CD4-positive, alpha-beta memory T cell (primary cell): ENCODE data around the gene NUP160. TPM values are rescaled to one million over a fixed set of nuclear protein-coding genes. Genes with fewer than 3 reads are reported as not detected.
"Not testable (repeated sequence)": the region's sequence is repeated elsewhere in the genome, so short reads cannot be mapped to it uniquely, and the experiment has no call there.

Experiments used
- CTCF ChIA-PET: fragments of 350-600 bp; sonication (Branson Sonifier 250); formaldehyde crosslinking; loops from one replicate; lab custom pipeline; 2021; ENCODE audit warnings: inconsistent platforms; ENCODE audit not compliant: partially characterized antibody; lab: Charles Lee
- POLR2A ChIA-PET: fragments of 350-600 bp; sonication (Branson Sonifier 250); formaldehyde crosslinking; loops from one replicate; lab custom pipeline; 2021; ENCODE audit not compliant: partially characterized antibody; lab: Charles Lee
- DNase-seq, 5 donors: peaks; one replicate each; pipeline versions ENCODE4 v3.0.0 to v3.0.0-alpha.2; 2020 to 2022; ENCODE audit warnings: mixed read lengths in 1 of 5
- H3K27ac ChIP-seq: one replicate; pipeline ENCODE4 v1.7.0; 2013; ENCODE audit warnings: low read depth, low read length
- H3K27me3 ChIP-seq: 2 replicates; pipeline ENCODE4 v1.7.0; 2013; ENCODE audit warnings: mild to moderate bottlenecking, low read length, moderate library complexity; ENCODE audit not compliant: insufficient read depth
- H3K36me3 ChIP-seq: 2 replicates; pipeline ENCODE4 v1.7.0; 2013; ENCODE audit warnings: mild to moderate bottlenecking, low read length, moderate library complexity; ENCODE audit not compliant: insufficient read depth
- H3K4me1 ChIP-seq: 2 replicates; pipeline ENCODE4 v1.7.0; 2013; ENCODE audit warnings: mild to moderate bottlenecking, low read length, moderate library complexity; ENCODE audit not compliant: insufficient read depth
- H3K4me3 ChIP-seq, 2 donors: one replicate each; pipeline ENCODE4 v1.7.0; 2013; ENCODE audit warnings: low read length in 2 of 2, mild to moderate bottlenecking in 1 of 2
- H3K9me3 ChIP-seq, 2 donors: one replicate each; pipeline ENCODE4 v1.7.0; 2013; ENCODE audit warnings: low read length in 2 of 2, control low read depth in 1 of 2; ENCODE audit not compliant: control insufficient read depth in 1 of 2
- H3K27ac Mint-ChIP-seq, 7 donors: one replicate each; pipeline ENCODE4 v1.8.0; 2020 to 2021; ENCODE audit warnings: mixed read lengths in 7 of 7, mild to moderate bottlenecking in 6 of 7, inconsistent platforms in 3 of 7, moderate library complexity in 3 of 7
- H3K27me3 Mint-ChIP-seq, 2 donors: one replicate each; pipeline ENCODE4 v1.8.0; 2020 to 2021; ENCODE audit warnings: mixed read lengths in 2 of 2
- H3K36me3 Mint-ChIP-seq, 2 donors: one replicate each; pipeline ENCODE4 v1.8.0; 2020 to 2021; ENCODE audit warnings: mixed read lengths in 2 of 2, inconsistent platforms in 1 of 2, mild to moderate bottlenecking in 1 of 2
- H3K4me1 Mint-ChIP-seq, 4 donors: one replicate each; pipeline ENCODE4 v1.8.0; 2020 to 2021; ENCODE audit warnings: mixed read lengths in 4 of 4, mild to moderate bottlenecking in 1 of 4
- H3K4me3 Mint-ChIP-seq, 8 donors: one replicate each; pipeline ENCODE4 v1.8.0; 2020 to 2021; ENCODE audit warnings: mixed read lengths in 8 of 8, mild to moderate bottlenecking in 7 of 8, moderate library complexity in 6 of 8, inconsistent platforms in 3 of 8
- H3K9me3 Mint-ChIP-seq, 8 donors: one replicate each; pipeline ENCODE4 v1.8.0; 2020 to 2021; ENCODE audit warnings: mixed read lengths in 8 of 8, mild to moderate bottlenecking in 5 of 8, inconsistent platforms in 3 of 8, moderate library complexity in 1 of 8
- intact Hi-C: fragments of 100-400 bp; cut with micrococcal nuclease; formaldehyde crosslinking; loops from one replicate; pipeline ENCODE4 v1.15.1; 2023
- polyA plus RNA-seq, 2 donors: library from polyadenylated mRNA; unstranded; fragments of 300-500 nt; fragmentation: Illumina TruSeq; gene quantifications; one replicate each; pipeline ENCODE4 v1.2.3, GENCODE V29; 2021
- total RNA-seq, 2 experiments: library from RNA; stranded (reverse); gene quantifications; one replicate each; pipeline ENCODE4 v1.2.3, GENCODE V29; 2021

Gene NUP160
- total and polyA plus RNA-seq, 4 experiments from 2014 or later, result 35.6 to 62.2 (median 51.0) TPM

DNA sequence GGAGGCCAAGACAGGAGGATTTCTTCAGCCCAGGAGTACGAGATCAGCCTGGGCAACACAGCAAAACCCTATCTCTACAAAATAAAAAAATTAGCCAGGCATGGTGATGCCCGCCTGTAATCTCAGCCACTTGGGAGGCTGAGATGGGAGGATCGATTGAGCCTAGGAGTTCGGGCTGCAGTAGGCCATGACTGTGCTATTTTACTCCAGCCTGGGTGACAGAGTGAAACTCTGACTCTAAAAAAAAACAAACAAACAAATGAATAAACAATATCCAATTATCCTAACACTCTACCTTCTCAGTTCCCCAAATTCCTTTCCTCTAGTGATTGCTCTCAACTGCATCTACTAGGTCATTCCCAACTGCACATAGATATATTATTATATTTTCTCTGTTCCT, 5.4 kb downstream of the NUP160 start:
- no peak overlapping the region for H3K27ac Mint-ChIP-seq
- H3K9me3 Mint-ChIP-seq, result no peaks in the 10 kb centered on the region
- Histone ChIP-seq H3K27me3 (no peaks in the 10 kb centered on the region), H3K4me1 (peaks cover 35% of the 10 kb centered on the region), H3K27ac (no peak overlapping the region), H3K4me3 (no peak overlapping the region), H3K36me3 (peaks cover 41% of the 10 kb centered on the region), H3K9me3 (no peaks in the 10 kb centered on the region)
- ChIA-PET CTCF (no interaction called here), POLR2A (interaction anchor here (1.0 kb wide), 1 partner anchor 75 kb away, joined by 3 read pairs; no protein-coding TSS in a partner anchor)
- DNase-seq, result no peak
- no peak overlapping the region for H3K4me3 Mint-ChIP-seq
- H3K36me3 Mint-ChIP-seq, result peaks cover 29 to 41% of the 10 kb centered on the region in 2 donors
- H3K4me1 Mint-ChIP-seq, result peaks cover 18 to 25% (median 23%) of the 10 kb centered on the region in 4 donors
- H3K27me3 Mint-ChIP-seq, result no peaks in the 10 kb centered on the region
- intact Hi-C loops, result loop anchor here (10.0 kb wide), 1 partner anchor 288 kb away; the partner anchor contains the start of gene CELF1

GRCh38 chr11:47837929-47838328, 10.2 kb downstream of the NUP160 start:
- peaks cover 40 to 64% of the 10 kb centered on the region in 2 donors for H3K36me3 Mint-ChIP-seq
- H3K27me3 Mint-ChIP-seq, result no peaks in the 10 kb centered on the region
- peaks cover 71% of the 10 kb centered on the region for H3K36me3 ChIP-seq
- ChIA-PET POLR2A (no interaction called here), CTCF (interaction anchor here (1.5 kb wide), 1 partner anchor 16 kb away, joined by 4 read pairs; no protein-coding TSS in a partner anchor)
- intact Hi-C loops, result no loop called here
- no peak overlapping the region for H3K4me3 Mint-ChIP-seq
- H3K9me3 ChIP-seq, result no peaks in the 10 kb centered on the region
- no peak overlapping the region for H3K27ac ChIP-seq
- no peak overlapping the region for H3K4me3 ChIP-seq
- DNase-seq, result no peak
- no peaks in the 10 kb centered on the region for H3K4me1 ChIP-seq
- H3K27ac Mint-ChIP-seq, result peak overlapping the region in 5 of 7 donors; percentile 14 to 79 (median 27)
- no peaks in the 10 kb centered on the region for H3K27me3 ChIP-seq
- H3K9me3 Mint-ChIP-seq, result no peaks in the 10 kb centered on the region
- peaks cover 0 to 16% (median 5%) of the 10 kb centered on the region in 4 donors for H3K4me1 Mint-ChIP-seq

- no peak overlapping the region for H3K4me3 ChIP-seq
- no peak overlapping the region for H3K27ac ChIP-seq
- no peak for DNase-seq
- no peaks in the 10 kb centered on the region for H3K27me3 ChIP-seq
- Mint-ChIP-seq H3K9me3 (no peaks in the 10 kb centered on the region), H3K27me3 (no peaks in the 10 kb centered on the region), H3K4me3 (no peak overlapping the region), H3K27ac (peak overlapping the region in 1 of 7 donors; percentile 5), H3K36me3 (peaks cover 47 to 70% of the 10 kb centered on the region in 2 donors), H3K4me1 (peaks cover 0 to 19% (median 7%) of the 10 kb centered on the region in 4 donors)
- intact Hi-C loops, result no loop called here
- H3K4me1 ChIP-seq, result no peaks in the 10 kb centered on the region
- H3K36me3 ChIP-seq, result peaks cover 71% of the 10 kb centered on the region
- no peaks in the 10 kb centered on the region for H3K9me3 ChIP-seq
- ChIA-PET CTCF (interaction anchor here (1.4 to 1.8 kb wide), 2 partner anchors 13 to 17 kb away, joined by 3 to 5 read pairs; no protein-coding TSS in a partner anchor), POLR2A (interaction anchor here (1.9 kb wide), 1 partner anchor 11 kb away, joined by 4 read pairs; the partner anchor contains the start of gene NUP160)
Measured at GRCh38 chr11:47837292-47837691, 10.9 kb downstream of the NUP160 start.

DNA sequence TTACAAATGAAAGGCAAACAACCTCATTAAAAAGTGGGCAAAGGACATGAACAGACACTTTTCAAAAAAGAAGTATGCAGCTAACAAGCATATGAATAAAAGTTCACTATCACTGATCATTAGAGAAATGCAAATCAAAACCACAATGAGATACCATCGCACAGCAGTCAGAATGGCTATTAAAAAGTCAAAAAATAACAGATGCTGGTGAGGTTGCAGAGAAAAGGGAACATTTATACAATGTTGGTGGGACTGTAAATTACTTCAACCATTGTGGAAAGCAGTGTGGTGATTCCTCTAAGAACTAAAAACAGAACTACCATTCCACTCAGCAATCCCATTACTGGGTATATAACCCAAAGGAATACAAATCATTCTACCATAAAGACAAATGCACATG, 18.1 kb downstream of the NUP160 start:
- H3K4me1 ChIP-seq, DNase-seq, H3K4me3 ChIP-seq, H3K9me3 Mint-ChIP-seq, H3K27me3 Mint-ChIP-seq, H3K27ac ChIP-seq, H3K9me3 ChIP-seq, POLR2A ChIA-PET, H3K27me3 ChIP-seq, intact Hi-C loops: not testable (repeated sequence)
- peaks cover 42% of the 10 kb centered on the region for H3K36me3 ChIP-seq
- peak overlapping the region in 4 of 7 donors; percentile 0 to 72 (median 8) for H3K27ac Mint-ChIP-seq
- peaks cover 20 to 36% (median 30%) of the 10 kb centered on the region in 4 donors for H3K4me1 Mint-ChIP-seq
- CTCF ChIA-PET, result interaction anchor here (0.7 to 1.4 kb wide), 3 partner anchors 13 to 532 kb away, joined by 3 read pairs; no protein-coding TSS in a partner anchor
- peaks cover 34 to 56% of the 10 kb centered on the region in 2 donors for H3K36me3 Mint-ChIP-seq
- peak overlapping the region in 1 of 8 donors; percentile 60 for H3K4me3 Mint-ChIP-seq

DNA sequence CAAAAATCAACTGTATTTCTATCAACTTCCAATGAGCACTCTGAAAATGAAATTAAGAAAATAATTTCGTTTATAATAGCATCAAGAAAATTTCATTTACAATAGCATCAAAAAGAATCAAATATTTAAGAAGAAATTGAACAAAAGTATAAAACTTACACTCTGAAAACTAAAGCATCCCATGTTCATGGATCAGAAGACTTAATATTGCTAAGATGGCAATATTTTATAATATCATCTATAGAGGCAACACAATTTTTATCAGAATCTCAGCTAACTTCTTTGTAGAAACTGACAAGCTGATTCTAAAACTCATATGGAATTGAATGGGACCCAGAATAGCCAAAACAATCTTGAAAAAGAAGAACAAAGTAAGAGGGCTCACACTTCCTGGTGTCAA, 19.9 kb downstream of the NUP160 start:
- intact Hi-C loops, result no loop called here
- H3K36me3 Mint-ChIP-seq, result peaks cover 33 to 47% of the 10 kb centered on the region in 2 donors
- peaks cover 24% of the 10 kb centered on the region for H3K36me3 ChIP-seq
- no peak overlapping the region for H3K4me3 ChIP-seq
- ChIA-PET POLR2A (no interaction called here), CTCF (no interaction called here)
- H3K4me3 Mint-ChIP-seq, result no peak overlapping the region
- no peaks in the 10 kb centered on the region for H3K27me3 ChIP-seq
- no peak overlapping the region for H3K27ac ChIP-seq
- no peaks in the 10 kb centered on the region for H3K9me3 ChIP-seq
- peaks cover 20 to 36% (median 27%) of the 10 kb centered on the region in 4 donors for H3K4me1 Mint-ChIP-seq
- H3K4me1 ChIP-seq, result peaks cover 8% of the 10 kb centered on the region
- H3K9me3 Mint-ChIP-seq, result no peaks in the 10 kb centered on the region
- no peaks in the 10 kb centered on the region for H3K27me3 Mint-ChIP-seq
- H3K27ac Mint-ChIP-seq, result peak overlapping the region in 3 of 7 donors; percentile 2 to 37 (median 29)
- no peak for DNase-seq

DNA sequence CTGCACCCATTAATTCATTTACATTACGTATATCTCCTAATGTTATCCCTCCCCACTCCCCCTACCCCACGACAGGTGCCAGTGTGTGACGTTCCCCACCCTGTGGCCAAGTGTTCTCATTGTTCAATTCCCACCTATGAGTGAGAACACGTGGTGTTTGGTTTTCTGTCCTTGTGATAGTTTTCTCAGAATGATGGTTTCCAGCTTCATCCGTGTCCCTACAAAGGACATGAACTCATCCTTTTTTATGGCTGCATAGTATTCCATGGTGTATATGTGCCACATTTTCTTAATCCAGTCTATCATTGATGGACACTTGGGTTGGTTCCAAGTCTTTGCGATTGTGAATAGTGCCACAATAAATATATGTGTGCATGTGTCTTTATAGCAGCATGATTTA, 25.5 kb downstream of the NUP160 start:
- H3K9me3 ChIP-seq, POLR2A ChIA-PET, H3K27ac ChIP-seq, H3K4me1 Mint-ChIP-seq, H3K4me1 ChIP-seq, H3K27me3 Mint-ChIP-seq, H3K9me3 Mint-ChIP-seq, intact Hi-C loops, CTCF ChIA-PET, H3K4me3 ChIP-seq, DNase-seq, H3K27me3 ChIP-seq, H3K4me3 Mint-ChIP-seq: not testable (repeated sequence)
- peaks cover 30% of the 10 kb centered on the region for H3K36me3 ChIP-seq
- Mint-ChIP-seq H3K36me3 (peaks cover 41 to 57% of the 10 kb centered on the region in 2 donors), H3K27ac (peak overlapping the region in 1 of 7 donors; percentile 35)

- Mint-ChIP-seq H3K4me3 (no peak overlapping the region), H3K27ac (peak overlapping the region in 3 of 7 donors; percentile 36 to 69 (median 61)), H3K9me3 (no peaks in the 10 kb centered on the region), H3K36me3 (peaks cover 46 to 69% of the 10 kb centered on the region in 2 donors), H3K27me3 (no peaks in the 10 kb centered on the region), H3K4me1 (no peaks in the 10 kb centered on the region)
- Histone ChIP-seq H3K4me1 (no peaks in the 10 kb centered on the region), H3K27me3 (no peaks in the 10 kb centered on the region), H3K36me3 (peaks cover 25% of the 10 kb centered on the region), H3K27ac (no peak overlapping the region), H3K9me3 (no peaks in the 10 kb centered on the region), H3K4me3 (no peak overlapping the region)
- no peak for DNase-seq
- ChIA-PET POLR2A (no interaction called here), CTCF (no interaction called here)
- intact Hi-C loops, result no loop called here
Measured at GRCh38 chr11:47819743-47820142, 28.4 kb downstream of the NUP160 start.
